Left forelimb (tissue), 1 donor: ENCODE data around the gene NPSR1.

Experiments used
- DNase-seq: peaks from one replicate; pipeline ENCODE4 v3.0.0-alpha.2; 2018; ENCODE audit warnings: low spot score

NPSR1 gene

DNA sequence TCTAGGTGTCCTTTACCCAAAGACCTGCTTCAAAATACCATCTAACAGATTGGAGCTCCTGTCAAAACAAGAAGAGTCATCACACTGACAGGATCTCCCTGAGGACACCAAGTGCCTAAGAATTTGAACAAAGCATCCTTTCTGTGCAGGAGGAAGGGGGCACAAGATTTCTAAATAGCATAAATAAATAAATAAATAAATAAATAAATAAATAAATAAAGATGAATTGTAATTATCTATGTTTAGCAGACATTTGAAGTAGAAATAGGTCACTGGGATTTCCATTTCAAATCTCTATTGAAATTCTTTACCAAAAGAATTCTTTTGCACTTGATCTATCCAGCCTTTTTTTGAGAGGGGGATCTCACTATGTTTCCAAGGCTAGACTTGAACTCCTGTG, 65.3 kb downstream of the NPSR1 start:
- DNase-seq = no peak

DNA sequence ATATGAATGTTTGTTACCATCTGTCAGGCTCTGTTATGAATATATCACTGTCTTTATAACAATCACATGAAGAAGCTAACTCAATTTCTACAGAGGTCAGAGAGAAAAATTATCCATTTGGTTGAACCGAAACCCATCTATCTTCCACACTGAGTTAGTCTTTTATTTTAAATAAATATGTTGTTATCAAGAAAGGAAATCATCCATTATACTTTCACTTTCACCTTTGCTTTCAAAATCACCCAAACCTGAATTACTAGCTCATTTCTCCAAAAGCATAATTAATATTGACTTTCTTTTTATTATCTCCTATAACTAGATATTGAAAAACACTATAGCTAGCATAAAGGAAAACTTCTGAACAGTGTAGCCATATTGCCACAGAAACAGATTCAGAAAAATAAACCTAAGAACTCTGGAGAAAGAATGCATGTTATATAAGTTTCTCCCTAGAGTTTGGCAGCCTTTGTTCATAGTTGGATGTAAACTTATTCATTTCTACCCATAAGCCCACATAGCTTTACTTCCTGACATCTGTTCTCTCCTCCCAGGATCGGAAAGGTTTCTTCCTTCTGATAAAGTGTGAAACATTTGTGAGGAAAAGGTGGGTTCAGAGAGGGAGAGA, 66.0 kb downstream of the NPSR1 start:
- DNase-seq = no peak

- no peak for DNase-seq
Observed at GRCh38 chr7:34726221-34726620, 68.2 kb downstream of the NPSR1 start.

DNA sequence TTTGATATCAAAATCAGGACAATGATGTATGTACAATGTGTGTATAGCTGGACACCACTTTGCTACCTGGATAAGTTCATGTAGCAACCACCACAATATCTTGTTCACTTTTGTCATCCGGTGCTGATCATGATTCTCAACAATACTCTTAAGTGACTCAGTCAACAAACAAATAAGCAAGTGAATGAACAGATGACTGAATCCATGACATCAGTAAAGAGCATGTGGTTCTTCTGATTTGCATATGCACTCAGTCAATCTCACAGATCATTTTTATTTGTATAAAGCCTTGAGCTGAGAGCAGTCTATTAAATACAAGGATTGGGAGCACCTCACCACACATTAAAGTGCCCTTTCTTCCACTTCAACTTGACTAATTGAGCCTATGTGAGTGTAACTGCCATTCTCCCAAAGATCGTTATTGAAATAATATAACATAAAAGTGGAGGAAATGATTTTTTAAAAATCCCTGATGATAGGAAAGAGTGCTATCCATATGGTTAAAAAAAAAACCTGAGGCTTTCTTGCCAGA, 69.5 kb downstream of the NPSR1 start:
- DNase-seq = no peak

GRCh38 chr7:34728156-34728555, 70.1 kb downstream of the NPSR1 start:
- no peak for DNase-seq

DNA sequence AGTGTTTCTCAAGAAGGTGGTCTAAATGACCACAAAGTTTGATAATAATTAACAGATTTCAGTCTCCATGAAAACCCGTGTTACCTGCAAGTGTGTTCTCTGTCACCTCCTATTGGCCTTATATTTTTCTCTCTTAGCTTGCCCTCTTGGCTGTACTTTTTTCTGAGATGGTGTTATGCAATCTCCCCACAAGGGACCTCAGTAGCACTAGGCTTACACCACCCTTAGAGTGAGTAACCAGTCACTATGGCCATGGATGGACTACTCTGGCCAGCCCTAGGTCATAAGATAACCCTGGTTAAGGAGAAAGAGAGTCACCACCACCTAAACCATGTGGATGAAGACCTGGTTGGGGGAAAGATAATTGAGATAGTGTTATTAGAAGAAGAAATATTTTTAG, 76.8 kb downstream of the NPSR1 start:
- DNase-seq = no peak

- DNase-seq = no peak
Observed at GRCh38 chr7:34735526-34735925, 77.5 kb downstream of the NPSR1 start.

- DNase-seq = no peak
Observed at GRCh38 chr7:34739651-34740300, 81.8 kb downstream of the NPSR1 start.

DNA sequence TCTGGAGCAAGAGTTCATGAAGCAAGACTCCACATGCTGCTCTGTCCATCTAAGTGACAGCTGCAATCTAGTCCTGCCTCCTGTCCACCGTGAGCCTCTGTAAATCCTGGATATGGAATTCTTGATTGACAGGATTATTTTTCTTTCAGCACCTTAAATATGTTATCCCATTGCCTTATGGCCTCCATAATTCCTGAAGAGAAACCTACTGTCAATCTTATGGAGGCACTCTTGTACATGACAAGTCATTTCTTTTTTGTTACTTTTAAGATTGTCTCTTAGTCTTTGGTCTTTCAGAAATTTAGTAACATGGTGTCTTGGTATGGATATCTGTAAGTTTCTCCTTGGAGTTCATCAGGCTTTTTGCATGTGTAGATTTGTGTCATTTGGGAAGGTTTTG, 82.8 kb downstream of the NPSR1 start:
- DNase-seq = no peak

GRCh38 chr7:34747176-34747781, 89.3 kb downstream of the NPSR1 start:
- no peak for DNase-seq

GRCh38 chr7:34747867-34748727, 90.1 kb downstream of the NPSR1 start:
- no peak for DNase-seq

GRCh38 chr7:34748728-34749089, 90.7 kb downstream of the NPSR1 start:
- DNase-seq = no peak

DNA sequence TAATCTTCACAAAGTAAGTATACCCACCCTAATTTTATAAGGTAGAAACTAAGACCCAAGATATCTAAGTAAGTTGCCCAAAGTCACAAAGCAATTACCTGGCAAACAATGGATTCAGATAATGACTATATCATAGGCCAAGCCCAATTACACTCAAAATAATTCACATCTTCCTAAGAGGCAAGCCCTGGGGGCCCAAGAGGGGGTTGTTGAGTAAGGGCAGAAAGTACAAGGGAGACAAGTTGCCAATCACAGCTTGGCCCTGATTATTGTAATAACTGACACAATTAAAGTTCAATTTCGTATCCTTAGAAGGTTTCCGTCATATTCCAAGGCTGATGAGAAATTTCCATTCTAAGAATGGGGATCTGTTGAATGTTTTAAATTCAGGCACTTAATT, 91.4 kb downstream of the NPSR1 start:
- DNase-seq = no peak

- DNase-seq = no peak
Observed at GRCh38 chr7:34750209-34750608, 92.2 kb downstream of the NPSR1 start.

DNA sequence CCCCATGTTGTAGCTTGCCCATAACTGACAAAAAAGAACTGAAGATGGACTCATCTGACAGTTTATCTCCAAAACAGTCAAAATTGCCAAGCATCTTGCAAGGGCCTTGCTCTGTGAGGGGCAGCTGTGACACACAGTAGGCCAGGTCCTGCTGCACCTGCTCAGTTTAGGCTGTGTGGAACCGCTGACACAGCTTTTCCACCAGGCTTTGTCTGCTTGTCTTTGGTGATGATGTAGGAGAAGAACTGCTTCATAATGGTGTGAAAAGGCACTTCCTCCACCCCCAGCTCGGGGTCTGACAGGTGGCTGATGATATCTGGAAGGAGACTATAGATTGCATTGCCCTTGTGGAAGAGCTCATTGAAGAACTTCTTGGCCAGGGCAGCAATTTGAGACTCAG, 92.6 kb downstream of the NPSR1 start:
- no peak for DNase-seq

- DNase-seq = no peak
Observed at GRCh38 chr7:34751725-34752643, 94.0 kb downstream of the NPSR1 start.

GRCh38 chr7:34752929-34753328, 94.9 kb downstream of the NPSR1 start:
- no peak for DNase-seq

DNA sequence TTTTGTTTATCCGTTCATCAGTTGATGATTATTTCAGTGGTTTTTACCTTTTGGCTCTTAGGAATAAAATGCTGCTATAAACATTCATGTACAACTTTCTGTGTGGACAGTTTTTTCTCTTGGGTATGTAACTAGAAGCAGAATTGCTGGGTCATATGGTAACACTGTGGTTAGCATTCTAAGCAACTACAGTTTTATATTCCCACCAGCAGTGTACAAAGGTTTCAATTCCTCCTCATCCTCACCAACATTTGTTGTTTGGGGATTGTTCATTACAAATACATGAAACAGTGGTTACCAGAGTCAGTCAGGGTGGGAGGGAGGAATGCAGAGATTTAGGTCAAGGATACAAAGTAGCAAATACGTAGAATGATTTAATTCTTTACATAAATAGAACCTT, 97.0 kb downstream of the NPSR1 start:
- no peak for DNase-seq

GRCh38 chr7:34756025-34756437, 98.0 kb downstream of the NPSR1 start:
- DNase-seq = no peak

- no peak for DNase-seq
Observed at GRCh38 chr7:34756691-34757090, 98.7 kb downstream of the NPSR1 start.

DNA sequence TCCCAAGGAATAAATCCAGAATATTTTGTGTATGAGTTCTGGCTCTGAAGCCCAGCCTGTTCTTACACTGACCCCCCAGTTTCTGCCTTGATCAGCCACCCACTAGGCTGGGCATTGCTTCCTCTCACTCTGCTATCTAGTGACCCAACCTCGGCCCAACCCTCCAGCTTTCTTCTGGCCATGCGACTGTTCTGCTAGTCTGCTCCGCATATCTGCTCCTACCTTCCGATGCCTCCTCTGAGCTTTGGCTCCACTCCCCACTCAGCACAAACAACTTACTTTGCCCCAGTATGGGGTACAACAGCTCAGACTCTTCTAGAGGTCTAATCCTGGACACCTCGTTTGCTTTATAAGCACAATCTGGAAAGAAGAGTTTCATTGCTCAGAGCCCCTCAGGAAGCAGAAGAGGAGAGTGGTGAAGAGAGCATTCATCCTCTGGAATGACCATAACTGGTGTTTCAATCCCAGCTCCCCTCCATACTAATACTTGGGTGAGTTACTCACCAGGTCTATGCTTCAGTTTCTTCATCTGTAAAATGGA, 99.6 kb downstream of the NPSR1 start:
- no peak for DNase-seq
